Spleen (tissue), 11 donors: ENCODE measurements around the gene SCP2. TPM values are rescaled to one million over a fixed set of nuclear protein-coding genes. Genes with fewer than 3 reads are reported as not detected.

Experiments
- DNase-seq: peaks from one replicate; pipeline ENCODE4 v3.0.0-alpha.2; 2020
- H3K27ac ChIP-seq, 8 donors: fragments of 200-600 bp; sonication (generic) in 7 of 8; 1 replicate in 4 of 8; 2 replicates in 4 of 8; pipeline versions ENCODE4 v1.5.0 to v1.8.0; 2016 to 2021; ENCODE audit warnings: inconsistent platforms in 4 of 8, mild to moderate bottlenecking in 4 of 8, moderate library complexity in 1 of 8
- H3K27me3 ChIP-seq, 7 donors: fragments of 200-600 bp; sonication (generic) in 6 of 7; replicated peaks in 1 of 7; 1 replicate in 4 of 7; 2 replicates in 3 of 7; pipeline versions ENCODE4 v1.5.0 to v1.8.0; 2016 to 2021; ENCODE audit warnings: inconsistent platforms in 3 of 7, mild to moderate bottlenecking in 1 of 7
- H3K36me3 ChIP-seq, 6 donors: fragments of 200-600 bp; sonication (generic) in 5 of 6; 1 replicate in 4 of 6; 2 replicates in 2 of 6; pipeline versions ENCODE4 v1.5.0 to v1.8.0; 2016 to 2021; ENCODE audit warnings: inconsistent platforms in 2 of 6
- H3K4me1 ChIP-seq, 6 donors: fragments of 200-600 bp; sonication (generic) in 5 of 6; 1 replicate in 3 of 6; 2 replicates in 3 of 6; pipeline versions ENCODE4 v1.5.0 to v1.8.0; 2016 to 2021; ENCODE audit warnings: inconsistent platforms in 3 of 6
- H3K4me3 ChIP-seq, 8 donors: fragments of 200-600 bp; sonication (generic) in 7 of 8; 1 replicate in 4 of 8; 2 replicates in 4 of 8; pipeline versions ENCODE4 v1.5.0 to v1.8.0; 2016 to 2021; ENCODE audit warnings: inconsistent platforms in 4 of 8, mild to moderate bottlenecking in 4 of 8, moderate library complexity in 2 of 8
- H3K9me3 ChIP-seq, 8 donors: fragments of 200-600 bp; sonication (generic) in 7 of 8; 1 replicate in 4 of 8; 2 replicates in 4 of 8; pipeline versions ENCODE4 v1.5.0 to v1.8.0; 2016 to 2021; ENCODE audit warnings: inconsistent platforms in 4 of 8
- CTCF ChIP-seq, 11 experiments: fragments of 200-600 bp in 7 of 11; fragments of 450-650 bp in 4 of 11; sonication (generic) in 4 of 11; IDR thresholded peaks in 8 of 11; conservative IDR thresholded peaks in 3 of 11; 1 replicate in 7 of 11; 2 replicates in 4 of 11; pipeline versions ENCODE4 v1.4.0 to v1.8.0; 2016 to 2021; ENCODE audit warnings: antibody characterized with exemption in 11 of 11, inconsistent platforms in 4 of 11, mild to moderate bottlenecking in 1 of 11
- POLR2A ChIP-seq, 3 donors: fragments of 450-650 bp; IDR thresholded peaks; one replicate each; pipeline ENCODE4 v1.5.1; 2017; ENCODE audit warnings: antibody characterized with exemption in 3 of 3, mild to moderate bottlenecking in 1 of 3
- POLR2AphosphoS5 ChIP-seq, 3 donors: sonication (generic); formaldehyde crosslinking; IDR thresholded peaks; one replicate each; pipeline ENCODE4 v1.5.1; 2017; ENCODE audit warnings: antibody characterized with exemption in 3 of 3
- WGBS, 5 donors: extraction: QIAGEN DNeasy Blood & Tissue Kit in 3 of 5; methylation state at CpG; one replicate each; pipeline versions ENCODE4 v1.1.5 to v1.1.7; 2013 to 2018; 5-methylcytosine and 5-hydroxymethylcytosine counted together
- intact Hi-C: fragments of 100-400 bp; cut with DNase I; formaldehyde crosslinking; loops from one replicate; pipeline ENCODE4 v1.15.0; 2023; ENCODE audit warnings: low total_unique reads
- polyA plus RNA-seq, 3 donors: library from polyadenylated mRNA; stranded (reverse); fragments of 200-250 nt; gene quantifications; one replicate each; pipeline ENCODE4 v1.2.1, GENCODE V29; 2013
- total RNA-seq, 7 donors: library from RNA; depleted of rRNA in 3 of 7; stranded (reverse); fragments of >200 nt in 3 of 7; fragmentation: NEBNext Ultra II Directional in 4 of 7; extraction: Animal tissue kit (Norgen Biotek cat#: 25700) in 4 of 7; gene quantifications; one replicate each; pipeline versions ENCODE4 v1.1.0 to v1.2.1, GENCODE V29; 2016 to 2021
- donor health status: healthy with polysubstance abuse.
- donor health status: DM: no; HTN: no; CAD: no; lungs with moderate emphysema.
- donor health status: DM: no; HTN: no; CAD: no.
- donor health status: Bipolar disorder and iron deficiency.
- donor health status: healthy.
- donor health status: DM: no; HTN: no; CAD: no.
- donor health status: DM: yes; HTN: yes; CAD: no.

The SCP2 gene
- total and polyA plus RNA-seq, 10 donors, result 69.4 to 105 (median 83.6) TPM

- 89 to 98% (median 94%) methylated on average over 5 of the region's 5 CpGs for WGBS, 5 donors
- no peaks in the 10 kb centered on the region for H3K4me1 ChIP-seq
- H3K27ac ChIP-seq, result no peak overlapping the region
- no peak for DNase-seq
- intact Hi-C loops, result no loop called here
- no peaks in the 10 kb centered on the region for H3K27me3 ChIP-seq
- no peak overlapping the region for H3K4me3 ChIP-seq
- H3K36me3 ChIP-seq, result peaks cover 0 to 29% (median 0%) of the 10 kb centered on the region in 6 donors
- H3K9me3 ChIP-seq, result no peaks in the 10 kb centered on the region
- TF ChIP-seq POLR2AphosphoS5 (IDR thresholded peaks at IDR 0.05) (no peak), POLR2A (IDR thresholded peaks at IDR 0.05) (no peak), CTCF (IDR thresholded peaks at IDR 0.05 in 8 of 11, conservative IDR thresholded peaks at IDR 0.05 in 3 of 11) (no peak)
Observed at GRCh38 chr1:52892424-52893215, 34.5 kb upstream of the SCP2 start.

GRCh38 chr1:52899445-52899894, 27.6 kb upstream of the SCP2 start:
- WGBS, 5 donors, result 34 to 69% (median 48%) methylated on average over 4 of the region's 4 CpGs
- Histone ChIP-seq H3K27ac (no peak overlapping the region), H3K27me3 (no peaks in the 10 kb centered on the region), H3K9me3 (no peaks in the 10 kb centered on the region), H3K4me1 (peaks cover 0 to 4% (median 0%) of the 10 kb centered on the region in 6 donors), H3K36me3 (peaks cover 0 to 47% (median 0%) of the 10 kb centered on the region in 6 donors), H3K4me3 (no peak overlapping the region)
- TF ChIP-seq POLR2A (IDR thresholded peaks at IDR 0.05) (no peak), CTCF (IDR thresholded peaks at IDR 0.05 in 8 of 11, conservative IDR thresholded peaks at IDR 0.05 in 3 of 11) (no peak), POLR2AphosphoS5 (IDR thresholded peaks at IDR 0.05) (no peak)
- intact Hi-C loops, result no loop called here
- no peak for DNase-seq

- H3K4me1 ChIP-seq, result peaks cover 0 to 4% (median 0%) of the 10 kb centered on the region in 6 donors
- H3K4me3 ChIP-seq, result no peak overlapping the region
- no peaks in the 10 kb centered on the region for H3K9me3 ChIP-seq
- no peak overlapping the region for H3K27ac ChIP-seq
- intact Hi-C loops, result no loop called here
- no peak for TF ChIP-seq POLR2A (IDR thresholded peaks at IDR 0.05)
- TF ChIP-seq POLR2AphosphoS5 (IDR thresholded peaks at IDR 0.05), result no peak
- no peak for TF ChIP-seq CTCF (IDR thresholded peaks at IDR 0.05 in 8 of 11, conservative IDR thresholded peaks at IDR 0.05 in 3 of 11)
- peaks cover 0 to 44% (median 0%) of the 10 kb centered on the region in 6 donors for H3K36me3 ChIP-seq
- peaks cover 0 to 4% (median 0%) of the 10 kb centered on the region in 7 donors for H3K27me3 ChIP-seq
- 81 to 94% (median 91%) methylated on average over 2 of the region's 2 CpGs for WGBS, 5 donors
- DNase-seq, result no peak
Observed at GRCh38 chr1:52900402-52900801, 26.7 kb upstream of the SCP2 start.

GRCh38 chr1:52901384-52901783, 25.7 kb upstream of the SCP2 start:
- 72 to 88% (median 79%) methylated on average over 1 of the region's 1 CpG for WGBS, 5 donors
- no peak for TF ChIP-seq POLR2A (IDR thresholded peaks at IDR 0.05)
- TF ChIP-seq POLR2AphosphoS5 (IDR thresholded peaks at IDR 0.05), result no peak
- no peak for TF ChIP-seq CTCF (IDR thresholded peaks at IDR 0.05 in 8 of 11, conservative IDR thresholded peaks at IDR 0.05 in 3 of 11)

More at GRCh38 chr1:52901384-52901783, 25.7 kb upstream of the SCP2 start:
- H3K4me1 ChIP-seq, result peaks cover 0 to 4% (median 0%) of the 10 kb centered on the region in 6 donors
- H3K36me3 ChIP-seq, result peaks cover 0 to 34% (median 0%) of the 10 kb centered on the region in 6 donors
- H3K4me3 ChIP-seq, result no peak overlapping the region
- no peak for DNase-seq
- no peak overlapping the region for H3K27ac ChIP-seq
- intact Hi-C loops, result no loop called here
- H3K27me3 ChIP-seq, result peaks cover 0 to 4% (median 0%) of the 10 kb centered on the region in 7 donors
- H3K9me3 ChIP-seq, result no peaks in the 10 kb centered on the region
